Measurements from ENCODE around the gene RIT2. TPM values are rescaled to one million over a fixed set of nuclear protein-coding genes. Genes with fewer than 3 reads are reported as not detected.

The RIT2 gene
- total RNA-seq, 1 experiment from 2014 or later, result not detected

DNA sequence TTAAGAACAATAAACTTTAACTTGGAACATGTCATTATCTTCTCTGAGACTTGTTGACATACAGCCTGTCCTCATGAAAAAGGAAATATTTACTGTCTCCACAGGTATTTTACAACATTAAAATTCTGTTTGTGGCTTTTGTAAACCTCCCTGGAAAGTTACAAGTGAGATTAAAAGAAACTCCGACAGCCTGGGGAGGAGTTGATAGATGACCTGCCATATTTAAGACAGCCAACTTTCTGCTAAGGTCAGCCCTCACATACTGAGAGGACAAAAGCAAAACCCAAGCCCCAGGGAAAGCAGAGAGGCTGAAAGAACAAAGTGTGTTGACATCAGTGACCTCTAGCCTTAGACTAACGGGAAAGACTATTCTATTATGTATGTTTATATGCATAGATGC is 350.2 kb downstream of the RIT2 start:
- CTCF ChIA-PET, result no interaction called here
- Histone ChIP-seq H4K20me1 (ENCODE audit: insufficient read depth) (no peaks in the 10 kb centered on the region), H3K9me2 (ENCODE audit: insufficient read depth) (no peaks in the 10 kb centered on the region), H3K36me3 (ENCODE audit: low read depth) (no peaks in the 10 kb centered on the region), H3K4me2 (no peak overlapping the region), H3K9me3 (ENCODE audit: insufficient read depth, low read depth) (no peaks in the 10 kb centered on the region), H3K4me3 (no peak overlapping the region), H3K79me2 (ENCODE audit: low read depth) (no peaks in the 10 kb centered on the region), H2AFZ (no peak overlapping the region), H3K4me1 (replicated peaks; ENCODE audit: insufficient read depth) (no peaks in the 10 kb centered on the region), H3K27me3 (ENCODE audit: insufficient read depth, low read depth) (no peaks in the 10 kb centered on the region), H3F3A (ENCODE audit: insufficient read depth, low read depth) (no peaks in the 10 kb centered on the region), H3K27ac (no peak overlapping the region)
- POLR2A ChIA-PET (ENCODE audit: unreplicated experiment), result no interaction called here
- DNase-seq, result no peak
- no peak for TF ChIP-seq EZH2 (IDR thresholded peaks at IDR 0.05; ENCODE audit: low read depth)
- BruUV-seq (replicated peaks), result no TSS peak
- intact Hi-C loops (cut with micrococcal nuclease; ENCODE audit: unreplicated experiment), result no loop called here

DNA sequence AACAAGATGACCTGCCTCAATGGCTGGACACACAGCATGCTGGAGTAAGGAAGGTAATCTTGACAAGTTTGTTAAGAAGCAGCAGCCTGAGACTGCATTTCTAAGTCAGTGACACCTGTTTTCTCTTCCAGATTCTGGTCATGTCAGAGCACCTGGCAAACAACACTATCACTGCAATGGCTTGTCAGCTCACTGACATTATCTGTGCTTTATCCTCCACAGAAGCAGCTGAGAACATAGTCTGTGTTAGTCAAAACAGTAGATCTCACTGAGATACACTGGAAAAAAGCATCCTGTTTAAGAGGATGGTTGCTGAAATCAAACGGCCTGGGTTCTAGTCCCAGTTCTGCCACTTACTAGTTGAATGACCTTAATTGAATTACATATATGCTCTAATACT is 355.2 kb downstream of the RIT2 start:
- Histone ChIP-seq H3K27ac (no peak overlapping the region), H3K4me3 (no peak overlapping the region), H3F3A (ENCODE audit: insufficient read depth, low read depth) (no peaks in the 10 kb centered on the region), H4K20me1 (ENCODE audit: insufficient read depth) (no peaks in the 10 kb centered on the region), H3K4me2 (no peak overlapping the region), H3K4me1 (replicated peaks; ENCODE audit: insufficient read depth) (no peaks in the 10 kb centered on the region), H3K36me3 (ENCODE audit: low read depth) (no peaks in the 10 kb centered on the region), H3K79me2 (ENCODE audit: low read depth) (no peaks in the 10 kb centered on the region), H3K27me3 (ENCODE audit: insufficient read depth, low read depth) (no peaks in the 10 kb centered on the region), H3K9me3 (ENCODE audit: insufficient read depth, low read depth) (no peaks in the 10 kb centered on the region), H3K9me2 (ENCODE audit: insufficient read depth) (no peaks in the 10 kb centered on the region), H2AFZ (no peak overlapping the region)
- POLR2A ChIA-PET (ENCODE audit: unreplicated experiment), result no interaction called here
- no TSS peak for BruUV-seq (replicated peaks)
- CTCF ChIA-PET, result no interaction called here
- no peak for DNase-seq
- intact Hi-C loops (cut with micrococcal nuclease; ENCODE audit: unreplicated experiment), result no loop called here
- TF ChIP-seq EZH2 (IDR thresholded peaks at IDR 0.05; ENCODE audit: low read depth), result no peak
- TF ChIP-seq, protein P1, sequence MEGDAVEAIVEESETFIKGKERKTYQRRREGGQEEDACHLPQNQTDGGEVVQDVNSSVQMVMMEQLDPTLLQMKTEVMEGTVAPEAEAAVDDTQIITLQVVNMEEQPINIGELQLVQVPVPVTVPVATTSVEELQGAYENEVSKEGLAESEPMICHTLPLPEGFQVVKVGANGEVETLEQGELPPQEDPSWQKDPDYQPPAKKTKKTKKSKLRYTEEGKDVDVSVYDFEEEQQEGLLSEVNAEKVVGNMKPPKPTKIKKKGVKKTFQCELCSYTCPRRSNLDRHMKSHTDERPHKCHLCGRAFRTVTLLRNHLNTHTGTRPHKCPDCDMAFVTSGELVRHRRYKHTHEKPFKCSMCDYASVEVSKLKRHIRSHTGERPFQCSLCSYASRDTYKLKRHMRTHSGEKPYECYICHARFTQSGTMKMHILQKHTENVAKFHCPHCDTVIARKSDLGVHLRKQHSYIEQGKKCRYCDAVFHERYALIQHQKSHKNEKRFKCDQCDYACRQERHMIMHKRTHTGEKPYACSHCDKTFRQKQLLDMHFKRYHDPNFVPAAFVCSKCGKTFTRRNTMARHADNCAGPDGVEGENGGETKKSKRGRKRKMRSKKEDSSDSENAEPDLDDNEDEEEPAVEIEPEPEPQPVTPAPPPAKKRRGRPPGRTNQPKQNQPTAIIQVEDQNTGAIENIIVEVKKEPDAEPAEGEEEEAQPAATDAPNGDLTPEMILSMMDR (conservative IDR thresholded peaks at IDR 0.05), result no peak

DNA sequence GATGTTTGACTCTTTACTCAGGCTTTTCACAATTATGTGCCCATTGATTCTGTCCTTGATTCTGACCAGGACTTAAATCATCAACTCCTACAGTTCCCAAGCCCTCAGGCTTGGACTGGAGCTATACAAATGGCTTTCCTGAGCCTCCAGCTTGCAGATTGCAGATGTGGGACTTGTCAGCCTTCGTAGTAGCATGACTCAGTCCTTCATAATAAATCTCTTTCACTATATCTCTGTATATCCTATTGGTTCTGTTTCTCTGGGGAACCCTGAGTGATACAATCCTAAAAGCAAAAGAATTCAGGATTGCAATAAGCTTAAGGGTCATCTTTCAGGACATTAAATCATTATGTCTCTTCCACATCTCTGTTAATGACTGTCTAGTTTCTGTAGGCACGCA is 356.6 kb downstream of the RIT2 start:
- H3K4me3 ChIP-seq, result no peak overlapping the region
- H3F3A ChIP-seq (ENCODE audit: insufficient read depth, low read depth), result no peaks in the 10 kb centered on the region
- no peak for TF ChIP-seq EZH2 (IDR thresholded peaks at IDR 0.05; ENCODE audit: low read depth)
- TF ChIP-seq, protein P1 (conservative IDR thresholded peaks at IDR 0.05), result no peak
- no peak overlapping the region for H2AFZ ChIP-seq
- H3K9me2 ChIP-seq (ENCODE audit: insufficient read depth), result no peaks in the 10 kb centered on the region
- no TSS peak for BruUV-seq (replicated peaks)
- intact Hi-C loops (cut with micrococcal nuclease; ENCODE audit: unreplicated experiment), result no loop called here
- H3K4me2 ChIP-seq, result no peak overlapping the region
- no peak for DNase-seq
- no peaks in the 10 kb centered on the region for H3K9me3 ChIP-seq (ENCODE audit: insufficient read depth, low read depth)
- H3K27me3 ChIP-seq (ENCODE audit: insufficient read depth, low read depth), result no peaks in the 10 kb centered on the region
- CTCF ChIA-PET, result no interaction called here
- no peaks in the 10 kb centered on the region for H3K4me1 ChIP-seq (replicated peaks; ENCODE audit: insufficient read depth)
- H3K36me3 ChIP-seq (ENCODE audit: low read depth), result no peaks in the 10 kb centered on the region
- no peaks in the 10 kb centered on the region for H4K20me1 ChIP-seq (ENCODE audit: insufficient read depth)
- POLR2A ChIA-PET (ENCODE audit: unreplicated experiment), result no interaction called here
- no peak overlapping the region for H3K27ac ChIP-seq
- no peaks in the 10 kb centered on the region for H3K79me2 ChIP-seq (ENCODE audit: low read depth)

DNA sequence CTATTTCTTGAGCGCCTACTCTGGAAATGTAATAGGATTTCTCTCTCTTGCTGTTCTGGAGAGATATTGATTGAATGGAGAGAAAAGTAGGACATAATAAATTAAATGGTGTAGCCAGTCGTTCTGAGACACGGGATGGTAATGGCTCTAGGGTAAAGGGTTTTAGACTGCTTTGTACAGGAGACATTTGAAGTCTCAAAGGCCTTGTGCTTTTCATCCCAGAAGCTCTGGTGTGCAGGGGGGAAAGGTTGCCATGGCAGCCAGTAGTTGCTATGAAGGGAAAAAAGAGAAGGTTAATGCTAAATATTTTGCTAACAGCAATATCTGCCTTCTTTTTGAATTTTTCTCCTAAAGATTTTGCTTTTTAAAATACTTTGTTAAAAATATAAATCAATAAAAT is 359.3 kb downstream of the RIT2 start:
- H3K9me2 ChIP-seq (ENCODE audit: insufficient read depth), result no peaks in the 10 kb centered on the region
- intact Hi-C loops (cut with micrococcal nuclease; ENCODE audit: unreplicated experiment), result no loop called here
- H3K4me2 ChIP-seq, result no peak overlapping the region
- no peaks in the 10 kb centered on the region for H3F3A ChIP-seq (ENCODE audit: insufficient read depth, low read depth)
- no peaks in the 10 kb centered on the region for H4K20me1 ChIP-seq (ENCODE audit: insufficient read depth)
- POLR2A ChIA-PET (ENCODE audit: unreplicated experiment), result no interaction called here
- CTCF ChIA-PET, result no interaction called here
- H3K9me3 ChIP-seq (ENCODE audit: insufficient read depth, low read depth), result no peaks in the 10 kb centered on the region
- no peak for DNase-seq
- H3K27ac ChIP-seq, result no peak overlapping the region
- no peaks in the 10 kb centered on the region for H3K4me1 ChIP-seq (replicated peaks; ENCODE audit: insufficient read depth)
- H2AFZ ChIP-seq, result no peak overlapping the region
- H3K27me3 ChIP-seq (ENCODE audit: insufficient read depth, low read depth), result no peaks in the 10 kb centered on the region
- H3K4me3 ChIP-seq, result no peak overlapping the region
- TF ChIP-seq, protein P1 (conservative IDR thresholded peaks at IDR 0.05), result no peak
- no peak for TF ChIP-seq EZH2 (IDR thresholded peaks at IDR 0.05; ENCODE audit: low read depth)
- no peaks in the 10 kb centered on the region for H3K79me2 ChIP-seq (ENCODE audit: low read depth)
- no TSS peak for BruUV-seq (replicated peaks)
- no peaks in the 10 kb centered on the region for H3K36me3 ChIP-seq (ENCODE audit: low read depth)
